Mesenteric fat pad (tissue), 1 donor: Measurements from ENCODE around the gene FOXO4. TPM values are rescaled to one million over a fixed set of nuclear protein-coding genes. Genes with fewer than 3 reads are reported as not detected.
"Not testable (repeated sequence)": the region's sequence is repeated elsewhere in the genome, so short reads cannot be mapped to it uniquely, and the experiment has no call there.

Experiments used
- DNase-seq: peaks from one replicate; pipeline ENCODE4 v3.0.0-alpha.2; 2020; ENCODE audit warnings: low spot score
- long read RNA-seq: library from polyadenylated mRNA; unstranded; transcript quantifications from one replicate; pipeline ENCODE4 v2.0.0, GENCODE V29; 2020
- total RNA-seq: library from RNA; stranded (reverse); fragmentation: NEBNext Ultra II Directional; extraction: Animal tissue kit (Norgen Biotek cat#: 25700); gene quantifications from one replicate; pipeline ENCODE4 v1.2.1, GENCODE V29; 2021
- donor health status: DM: yes; HTN: yes; CAD: no.

The FOXO4 gene
- total RNA-seq: 24.7 TPM
- long read RNA-seq, partial matches to known transcripts: 1 of 2 reads
- long read RNA-seq, other reads (novel, unspliced or antisense): 0 of 2 reads

GRCh38 chrX:71095555-71095980 is at the start of gene FOXO4:
Gene FOXO4, plus strand, starts transcription at chrX:71095851. Its CDS starts 678 bp downstream, at chrX:71096529.
- DNase-seq: peak; percentile 95

- not testable (repeated sequence) for DNase-seq
Observed at GRCh38 chrX:71047891-71048290, 47.8 kb upstream of the FOXO4 start.

GRCh38 chrX:71052721-71053120 is 42.9 kb upstream of the FOXO4 start:
- no peak for DNase-seq

GRCh38 chrX:71053217-71053621 is 42.4 kb upstream of the FOXO4 start:
- no peak for DNase-seq

GRCh38 chrX:71056867-71057266 is 38.8 kb upstream of the FOXO4 start:
- DNase-seq: no peak

GRCh38 chrX:71057848-71058530 is 37.7 kb upstream of the FOXO4 start:
- no peak for DNase-seq

GRCh38 chrX:71060127-71060526 is 35.5 kb upstream of the FOXO4 start:
- DNase-seq: no peak

GRCh38 chrX:71067089-71067488 is 28.6 kb upstream of the FOXO4 start:
- no peak for DNase-seq

- no peak for DNase-seq
Observed at GRCh38 chrX:71067712-71068043, 28.0 kb upstream of the FOXO4 start.

GRCh38 chrX:71068044-71068918 is 27.4 kb upstream of the FOXO4 start, which contains the start of gene SNX12:
Gene SNX12, minus strand, starts transcription at chrX:71068334. Its CDS starts 28 bp downstream, at chrX:71068306.
- DNase-seq: peak; percentile 94

GRCh38 chrX:71070531-71070930 is 25.1 kb upstream of the FOXO4 start:
- DNase-seq: no peak

- DNase-seq: no peak
Observed at GRCh38 chrX:71081330-71082123, 14.1 kb upstream of the FOXO4 start.

- DNase-seq: no peak
Observed at GRCh38 chrX:71082124-71082647, 13.5 kb upstream of the FOXO4 start.

GRCh38 chrX:71082822-71083221 is 12.8 kb upstream of the FOXO4 start:
- DNase-seq: no peak

GRCh38 chrX:71085900-71086299 is 9.8 kb upstream of the FOXO4 start:
- DNase-seq: no peak

GRCh38 chrX:71091263-71091662 is 4.4 kb upstream of the FOXO4 start:
- DNase-seq: no peak

- DNase-seq: no peak
Observed at GRCh38 chrX:71095033-71095432, 618 bp upstream of the FOXO4 start.

GRCh38 chrX:71095981-71096759 is 519 bp downstream of the FOXO4 start:
- no peak for DNase-seq

GRCh38 chrX:71096760-71097032 is 1.0 kb downstream of the FOXO4 start:
- DNase-seq: no peak

- DNase-seq: peak; percentile 49
Observed at GRCh38 chrX:71098302-71098701, 2.7 kb downstream of the FOXO4 start.
